H1 (cell line): ENCODE results near the gene NDUFB10. TPM values are rescaled to one million over a fixed set of nuclear protein-coding genes. Genes with fewer than 3 reads are reported as not detected.

Experiments used
- JUN ChIP-seq: IDR thresholded peaks from 2 replicates; pipeline ENCODE4 v1.6.1; 2011; ENCODE audit warnings: low read depth, mild to moderate bottlenecking, improper control_type of control experiment, low read length
- polyA plus RNA-seq, 7 experiments: library from polyadenylated mRNA; depleted of rRNA in 3 of 7; stranded (reverse) in 5 of 7; unstranded in 2 of 7; fragments of >200 nt in 5 of 7; fragments of 200-250 nt in 2 of 7; gene quantifications; 1 replicate in 5 of 7; 2 replicates in 1 of 7; 4 replicates in 1 of 7; pipeline versions ENCODE4 v1.2.1 to v1.2.3, GENCODE V29; 2011 to 2013; ENCODE audit warnings: missing spikeins in 2 of 7, mixed read lengths in 2 of 7
- total RNA-seq: library from RNA; stranded (reverse); fragmentation: NEBNext Ultra II Directional; extraction: Animal tissue kit (Norgen Biotek cat#: 25700); gene quantifications from 2 replicates; pipeline ENCODE4 v1.2.1, GENCODE V29; 2021
- TF ChIP-seq, protein P1 (sequence below), 3 experiments: IDR thresholded peaks; 1 replicate in 2 of 3; 2 replicates in 1 of 3; pipeline versions ENCODE4 v1.5.1 to v1.6.1; 2011; ENCODE audit warnings: low read length in 3 of 3, mild to moderate bottlenecking in 3 of 3, inconsistent platforms in 2 of 3, low read depth in 1 of 3, moderate library complexity in 1 of 3; ENCODE audit not compliant: insufficient read depth in 1 of 3; ENCODE audit errors: control extremely low read depth in 1 of 3

NDUFB10 gene
- total and polyA plus RNA-seq, 2 of the 8 experiments (the other 6 are each of a cell fraction or from before 2014, with no cell fraction given): 183 to 194 TPM

DNA sequence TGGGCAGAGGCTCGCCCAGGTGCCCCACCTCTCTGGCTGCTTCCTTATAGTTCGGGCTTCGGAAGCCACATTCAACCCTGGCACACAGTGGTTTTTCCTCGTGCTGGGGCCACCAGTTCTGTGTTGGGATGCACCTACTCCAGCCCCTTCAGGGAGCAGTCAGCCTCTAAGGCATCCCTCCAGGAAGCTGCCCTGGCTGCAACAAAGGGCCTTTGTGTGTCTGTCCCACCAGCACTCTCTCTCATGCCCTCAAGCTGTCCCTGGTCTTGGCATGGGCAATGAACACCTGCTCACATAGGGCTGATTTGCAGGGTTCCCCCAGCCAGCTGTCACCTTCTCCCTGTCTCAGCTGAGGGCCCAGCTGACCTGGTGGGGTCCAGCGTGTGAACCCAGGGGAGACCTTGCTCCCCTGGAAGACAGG lies 22.7 kb downstream of the NDUFB10 start (continued):
- TF ChIP-seq, protein P1, sequence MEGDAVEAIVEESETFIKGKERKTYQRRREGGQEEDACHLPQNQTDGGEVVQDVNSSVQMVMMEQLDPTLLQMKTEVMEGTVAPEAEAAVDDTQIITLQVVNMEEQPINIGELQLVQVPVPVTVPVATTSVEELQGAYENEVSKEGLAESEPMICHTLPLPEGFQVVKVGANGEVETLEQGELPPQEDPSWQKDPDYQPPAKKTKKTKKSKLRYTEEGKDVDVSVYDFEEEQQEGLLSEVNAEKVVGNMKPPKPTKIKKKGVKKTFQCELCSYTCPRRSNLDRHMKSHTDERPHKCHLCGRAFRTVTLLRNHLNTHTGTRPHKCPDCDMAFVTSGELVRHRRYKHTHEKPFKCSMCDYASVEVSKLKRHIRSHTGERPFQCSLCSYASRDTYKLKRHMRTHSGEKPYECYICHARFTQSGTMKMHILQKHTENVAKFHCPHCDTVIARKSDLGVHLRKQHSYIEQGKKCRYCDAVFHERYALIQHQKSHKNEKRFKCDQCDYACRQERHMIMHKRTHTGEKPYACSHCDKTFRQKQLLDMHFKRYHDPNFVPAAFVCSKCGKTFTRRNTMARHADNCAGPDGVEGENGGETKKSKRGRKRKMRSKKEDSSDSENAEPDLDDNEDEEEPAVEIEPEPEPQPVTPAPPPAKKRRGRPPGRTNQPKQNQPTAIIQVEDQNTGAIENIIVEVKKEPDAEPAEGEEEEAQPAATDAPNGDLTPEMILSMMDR (IDR thresholded peaks at IDR 0.05; ENCODE audit: control extremely low read depth in 1 of 3, insufficient read depth in 1 of 3, low read depth in 1 of 3, low read length in 3 of 3): no peak
- TF ChIP-seq JUN: no peak
